ENCODE results near the gene MYOM3. TPM values are rescaled to one million over a fixed set of nuclear protein-coding genes. Genes with fewer than 3 reads are reported as not detected.

MYOM3 gene
- total and polyA plus RNA-seq, 4 donors, result 0.09 to 0.55 (median 0.11) TPM

DNA sequence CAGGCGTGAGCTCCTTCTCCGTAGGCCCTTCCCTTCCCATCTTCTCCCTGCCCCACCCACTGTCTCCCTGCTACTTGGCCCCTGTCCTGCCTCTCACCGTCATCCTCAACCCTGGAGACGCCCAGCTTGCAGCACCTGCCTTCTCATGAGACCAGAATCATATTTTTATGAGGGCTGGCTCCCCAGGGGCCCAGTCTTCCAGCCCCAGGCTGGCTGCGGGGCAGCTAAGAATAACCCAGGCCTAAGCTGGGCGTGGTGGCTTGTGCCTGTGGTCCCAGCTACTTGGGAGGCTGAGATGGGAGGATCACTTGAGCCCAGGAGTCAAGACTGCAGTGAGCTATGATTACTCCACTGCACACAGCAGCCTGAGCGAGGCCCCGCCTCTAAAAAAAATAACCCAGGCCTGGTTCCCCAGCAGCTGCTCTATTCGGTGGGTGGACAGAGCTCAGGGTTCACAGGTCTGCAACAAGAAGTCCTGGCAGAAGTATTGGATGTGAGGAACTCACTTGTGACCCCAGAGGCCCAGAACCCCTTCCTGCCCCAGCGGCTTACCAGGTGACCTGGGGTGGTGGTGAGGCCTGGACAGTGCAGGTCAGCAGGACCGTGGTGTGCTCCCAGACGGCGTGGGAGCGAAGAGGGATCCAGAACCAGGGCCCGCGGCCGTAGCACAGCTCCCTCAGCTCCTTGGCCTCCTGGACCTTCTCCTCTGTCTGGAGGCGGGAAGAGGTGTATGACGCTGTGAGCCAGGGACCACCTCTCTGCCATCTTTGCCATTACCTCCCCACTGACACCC, 6.4 kb downstream of the MYOM3 start:
- WGBS, 2 donors, result 89 to 93% methylated on average over 19 of the region's 19 CpGs
- no peak overlapping the region for H3K27ac ChIP-seq (ENCODE audit: low read depth in 1 of 2, low read length in 1 of 2)
- no peak overlapping the region for H3K9ac ChIP-seq (ENCODE audit: insufficient read depth in 1 of 2, low read length in 2 of 2)
- H3K4me1 ChIP-seq (ENCODE audit: control insufficient read depth in 5 of 5, insufficient read depth in 5 of 5, low read length in 5 of 5), result no peaks in the 10 kb centered on the region
- H3K4me3 ChIP-seq, result no peak overlapping the region
- TF ChIP-seq, protein P1, sequence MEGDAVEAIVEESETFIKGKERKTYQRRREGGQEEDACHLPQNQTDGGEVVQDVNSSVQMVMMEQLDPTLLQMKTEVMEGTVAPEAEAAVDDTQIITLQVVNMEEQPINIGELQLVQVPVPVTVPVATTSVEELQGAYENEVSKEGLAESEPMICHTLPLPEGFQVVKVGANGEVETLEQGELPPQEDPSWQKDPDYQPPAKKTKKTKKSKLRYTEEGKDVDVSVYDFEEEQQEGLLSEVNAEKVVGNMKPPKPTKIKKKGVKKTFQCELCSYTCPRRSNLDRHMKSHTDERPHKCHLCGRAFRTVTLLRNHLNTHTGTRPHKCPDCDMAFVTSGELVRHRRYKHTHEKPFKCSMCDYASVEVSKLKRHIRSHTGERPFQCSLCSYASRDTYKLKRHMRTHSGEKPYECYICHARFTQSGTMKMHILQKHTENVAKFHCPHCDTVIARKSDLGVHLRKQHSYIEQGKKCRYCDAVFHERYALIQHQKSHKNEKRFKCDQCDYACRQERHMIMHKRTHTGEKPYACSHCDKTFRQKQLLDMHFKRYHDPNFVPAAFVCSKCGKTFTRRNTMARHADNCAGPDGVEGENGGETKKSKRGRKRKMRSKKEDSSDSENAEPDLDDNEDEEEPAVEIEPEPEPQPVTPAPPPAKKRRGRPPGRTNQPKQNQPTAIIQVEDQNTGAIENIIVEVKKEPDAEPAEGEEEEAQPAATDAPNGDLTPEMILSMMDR (IDR thresholded peaks at IDR 0.05; ENCODE audit: control extremely low read depth, extremely low read depth), result no peak
- no peak for DNase-seq
- no peaks in the 10 kb centered on the region for H3K27me3 ChIP-seq (ENCODE audit: control insufficient read depth in 3 of 3, insufficient read depth in 3 of 3, low read length in 2 of 3)
- ATAC-seq (ENCODE audit: insufficient read depth, low FRiP score), result no peak
- no peaks in the 10 kb centered on the region for H3K9me3 ChIP-seq (ENCODE audit: control insufficient read depth in 4 of 4, insufficient read depth in 3 of 4, low read length in 3 of 4)
- no peaks in the 10 kb centered on the region for H3K36me3 ChIP-seq (ENCODE audit: control insufficient read depth in 4 of 4, insufficient read depth in 4 of 4, low read length in 4 of 4)

DNA sequence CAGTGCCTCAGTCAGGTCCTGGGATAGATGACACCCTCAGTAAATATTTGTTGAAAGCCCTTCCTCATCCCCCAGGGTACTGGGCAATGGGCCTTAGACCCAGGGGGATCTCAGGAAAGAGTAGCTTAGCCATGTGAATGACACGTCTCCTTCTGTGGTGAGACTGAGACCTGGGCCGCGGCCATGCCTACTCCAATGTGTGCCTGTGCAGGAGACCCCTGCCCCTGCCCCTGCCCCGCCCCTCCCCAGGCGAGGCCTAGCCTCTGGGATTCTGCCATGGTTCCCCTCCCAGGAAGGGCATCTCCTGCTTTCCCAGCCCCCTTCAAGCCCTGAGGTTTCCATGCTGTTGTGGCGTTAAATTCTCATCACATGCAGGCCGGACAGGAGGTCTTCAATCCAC, 7.1 kb downstream of the MYOM3 start:
- Histone ChIP-seq H3K9ac (ENCODE audit: insufficient read depth in 1 of 2, low read length in 2 of 2) (no peak overlapping the region), H3K4me3 (no peak overlapping the region), H3K27me3 (ENCODE audit: control insufficient read depth in 3 of 3, insufficient read depth in 3 of 3, low read length in 2 of 3) (no peaks in the 10 kb centered on the region), H3K4me1 (ENCODE audit: control insufficient read depth in 5 of 5, insufficient read depth in 5 of 5, low read length in 5 of 5) (no peaks in the 10 kb centered on the region), H3K36me3 (ENCODE audit: control insufficient read depth in 4 of 4, insufficient read depth in 4 of 4, low read length in 4 of 4) (no peaks in the 10 kb centered on the region), H3K9me3 (ENCODE audit: control insufficient read depth in 4 of 4, insufficient read depth in 3 of 4, low read length in 3 of 4) (no peaks in the 10 kb centered on the region), H3K27ac (ENCODE audit: low read depth in 1 of 2, low read length in 1 of 2) (no peak overlapping the region)
- ATAC-seq (ENCODE audit: insufficient read depth, low FRiP score), result no peak
- 94 to 97% methylated on average over 7 of the region's 7 CpGs for WGBS, 2 donors
- TF ChIP-seq, protein P1 (IDR thresholded peaks at IDR 0.05; ENCODE audit: control extremely low read depth, extremely low read depth), result no peak
- no peak for DNase-seq

GRCh38 chr1:24103879-24104278, 8.1 kb downstream of the MYOM3 start:
- 95 to 96% methylated on average over 3 of the region's 3 CpGs for WGBS, 2 donors
- Histone ChIP-seq H3K36me3 (ENCODE audit: control insufficient read depth in 4 of 4, insufficient read depth in 4 of 4, low read length in 4 of 4) (no peaks in the 10 kb centered on the region), H3K9me3 (ENCODE audit: control insufficient read depth in 4 of 4, insufficient read depth in 3 of 4, low read length in 3 of 4) (peaks cover 0 to 2% (median 0%) of the 10 kb centered on the region in 4 donors), H3K9ac (ENCODE audit: insufficient read depth in 1 of 2, low read length in 2 of 2) (no peak overlapping the region), H3K27me3 (ENCODE audit: control insufficient read depth in 3 of 3, insufficient read depth in 3 of 3, low read length in 2 of 3) (no peaks in the 10 kb centered on the region), H3K4me3 (no peak overlapping the region), H3K4me1 (ENCODE audit: control insufficient read depth in 5 of 5, insufficient read depth in 5 of 5, low read length in 5 of 5) (no peaks in the 10 kb centered on the region), H3K27ac (ENCODE audit: low read depth in 1 of 2, low read length in 1 of 2) (peak overlapping the region in 1 of 2 donors; percentile 1)
- no peak for DNase-seq
- TF ChIP-seq, protein P1 (IDR thresholded peaks at IDR 0.05; ENCODE audit: control extremely low read depth, extremely low read depth), result no peak
- ATAC-seq (ENCODE audit: insufficient read depth, low FRiP score), result no peak
